LNCaP clone FGC (cell line): Measurements from ENCODE around the gene SNTN.

Source experiments
- DNase-seq: peaks from one replicate; pipeline ENCODE4 v3.0.0-alpha.2; 2011; ENCODE audit warnings: low read depth
- H3K4me3 ChIP-seq: 2 replicates; pipeline ENCODE4 v1.5.1; 2011; ENCODE audit warnings: mild to moderate bottlenecking, low read depth, low read length, control low read depth
- TF ChIP-seq, protein P1 (sequence below): IDR thresholded peaks from 2 replicates; pipeline ENCODE4 v1.5.1; 2012; ENCODE audit warnings: mild to moderate bottlenecking; ENCODE audit not compliant: control insufficient read depth, insufficient read depth; ENCODE audit errors: extremely low read depth

Gene SNTN

DNA sequence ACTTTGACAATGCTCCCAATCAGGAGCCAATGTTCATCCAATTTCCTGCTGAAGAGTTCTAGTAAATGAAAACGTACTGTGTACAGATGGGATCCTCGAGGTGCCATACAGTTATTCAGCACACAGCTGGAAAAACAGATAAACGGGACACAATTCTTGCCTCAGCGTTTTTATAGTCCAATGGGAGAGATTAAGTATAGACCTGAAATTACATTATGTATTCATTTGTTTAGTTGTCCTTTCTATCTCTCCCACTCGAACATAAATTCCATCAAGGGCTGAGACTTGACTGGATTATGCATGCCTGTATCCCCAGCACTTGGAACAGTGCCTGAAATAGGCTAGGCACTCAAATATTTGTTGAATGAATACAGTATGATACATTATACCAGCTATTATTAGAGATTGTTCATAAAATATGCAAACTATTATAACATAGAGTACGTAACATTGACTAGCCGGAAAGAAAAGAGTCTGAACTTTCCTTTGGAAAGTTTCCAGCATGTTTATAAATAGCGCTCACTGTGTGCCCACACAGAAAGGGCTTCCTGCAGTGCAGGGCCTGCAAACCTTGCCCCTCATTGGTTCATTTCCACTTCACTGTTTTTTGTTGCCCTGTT, 27.4 kb upstream of the SNTN start:
- TF ChIP-seq, protein P1, sequence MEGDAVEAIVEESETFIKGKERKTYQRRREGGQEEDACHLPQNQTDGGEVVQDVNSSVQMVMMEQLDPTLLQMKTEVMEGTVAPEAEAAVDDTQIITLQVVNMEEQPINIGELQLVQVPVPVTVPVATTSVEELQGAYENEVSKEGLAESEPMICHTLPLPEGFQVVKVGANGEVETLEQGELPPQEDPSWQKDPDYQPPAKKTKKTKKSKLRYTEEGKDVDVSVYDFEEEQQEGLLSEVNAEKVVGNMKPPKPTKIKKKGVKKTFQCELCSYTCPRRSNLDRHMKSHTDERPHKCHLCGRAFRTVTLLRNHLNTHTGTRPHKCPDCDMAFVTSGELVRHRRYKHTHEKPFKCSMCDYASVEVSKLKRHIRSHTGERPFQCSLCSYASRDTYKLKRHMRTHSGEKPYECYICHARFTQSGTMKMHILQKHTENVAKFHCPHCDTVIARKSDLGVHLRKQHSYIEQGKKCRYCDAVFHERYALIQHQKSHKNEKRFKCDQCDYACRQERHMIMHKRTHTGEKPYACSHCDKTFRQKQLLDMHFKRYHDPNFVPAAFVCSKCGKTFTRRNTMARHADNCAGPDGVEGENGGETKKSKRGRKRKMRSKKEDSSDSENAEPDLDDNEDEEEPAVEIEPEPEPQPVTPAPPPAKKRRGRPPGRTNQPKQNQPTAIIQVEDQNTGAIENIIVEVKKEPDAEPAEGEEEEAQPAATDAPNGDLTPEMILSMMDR, result no peak
- no peak for DNase-seq
- no peak overlapping the region for H3K4me3 ChIP-seq

DNA sequence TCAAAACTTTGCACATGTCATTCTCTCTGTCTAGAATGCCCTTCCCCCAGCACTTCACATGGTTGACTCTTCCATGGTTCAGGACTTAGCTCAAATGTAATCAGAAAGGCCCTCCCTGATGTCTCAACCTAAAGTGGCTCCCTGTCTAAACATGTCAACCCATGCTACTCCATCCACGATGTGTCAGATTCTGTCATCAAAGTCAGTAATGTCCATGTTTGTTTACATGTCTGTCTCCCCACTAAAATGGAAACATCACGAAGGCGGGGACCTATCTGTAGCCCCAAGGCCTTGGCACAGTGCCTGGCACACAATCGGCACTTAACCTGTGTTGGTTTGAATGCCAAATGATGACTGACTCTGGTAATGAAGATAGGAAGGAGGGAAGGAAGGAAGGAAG, 20.8 kb upstream of the SNTN start:
- H3K4me3 ChIP-seq, result no peak overlapping the region
- no peak for DNase-seq
- TF ChIP-seq, protein P1, result no peak

DNA sequence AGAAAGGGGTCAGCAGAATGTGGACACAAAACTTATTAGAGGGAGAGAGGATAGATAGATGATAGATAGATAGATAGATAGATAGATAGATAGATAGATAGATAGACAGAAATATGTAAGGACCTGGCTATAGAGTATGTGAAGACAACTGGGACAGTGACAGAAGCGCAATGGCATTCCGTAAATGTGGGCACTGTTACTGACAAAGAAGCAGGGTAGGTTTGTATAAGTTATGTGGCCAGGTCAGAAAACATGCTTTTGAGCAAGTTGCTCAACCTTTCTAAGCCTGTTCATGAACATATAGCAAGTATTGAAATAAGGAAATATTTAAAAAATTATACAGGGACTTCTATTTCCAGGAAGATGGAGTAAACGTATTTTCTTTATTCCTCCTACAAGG, 17.3 kb upstream of the SNTN start:
- no peak overlapping the region for H3K4me3 ChIP-seq
- DNase-seq, result no peak
- TF ChIP-seq, protein P1, result no peak

DNA sequence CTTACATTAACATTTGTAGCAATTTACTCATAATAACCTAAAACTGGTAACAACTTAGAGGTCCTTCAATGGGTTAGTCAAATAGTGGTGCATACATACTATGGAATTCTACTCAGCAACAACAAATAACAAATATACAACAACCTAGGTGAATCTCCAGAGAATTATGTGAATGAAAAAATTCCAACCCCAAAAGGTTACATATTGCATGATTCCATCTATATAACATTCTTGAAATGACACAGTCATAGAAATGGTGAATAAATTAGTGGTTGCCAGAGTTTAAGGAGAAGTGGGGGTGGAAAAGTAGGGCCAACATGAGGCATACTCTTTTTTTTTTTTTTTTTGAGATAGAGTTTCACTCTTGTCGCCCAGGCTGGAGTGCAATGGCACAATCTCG, 12.7 kb upstream of the SNTN start:
- TF ChIP-seq, protein P1, result no peak
- DNase-seq, result no peak
- no peak overlapping the region for H3K4me3 ChIP-seq

DNA sequence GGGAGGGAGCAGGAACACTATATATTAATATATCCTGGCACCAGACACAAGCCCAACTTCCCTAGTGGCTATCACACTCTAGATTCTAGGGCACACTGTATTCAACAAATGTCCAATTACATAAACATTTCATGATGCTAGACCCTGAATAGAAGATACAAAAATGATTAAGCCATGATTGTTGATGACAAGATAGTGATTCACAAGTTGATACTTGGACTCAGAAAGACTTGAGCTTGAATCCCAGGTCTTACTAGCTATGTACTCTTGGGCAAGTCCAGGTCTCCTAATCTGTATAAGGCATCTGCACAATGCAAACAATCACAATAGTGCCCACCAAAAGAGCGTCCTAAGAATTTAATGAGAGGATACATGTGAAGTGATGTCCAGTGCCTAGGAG, 10.0 kb upstream of the SNTN start:
- H3K4me3 ChIP-seq, result no peak overlapping the region
- DNase-seq, result no peak
- TF ChIP-seq, protein P1, result no peak

DNA sequence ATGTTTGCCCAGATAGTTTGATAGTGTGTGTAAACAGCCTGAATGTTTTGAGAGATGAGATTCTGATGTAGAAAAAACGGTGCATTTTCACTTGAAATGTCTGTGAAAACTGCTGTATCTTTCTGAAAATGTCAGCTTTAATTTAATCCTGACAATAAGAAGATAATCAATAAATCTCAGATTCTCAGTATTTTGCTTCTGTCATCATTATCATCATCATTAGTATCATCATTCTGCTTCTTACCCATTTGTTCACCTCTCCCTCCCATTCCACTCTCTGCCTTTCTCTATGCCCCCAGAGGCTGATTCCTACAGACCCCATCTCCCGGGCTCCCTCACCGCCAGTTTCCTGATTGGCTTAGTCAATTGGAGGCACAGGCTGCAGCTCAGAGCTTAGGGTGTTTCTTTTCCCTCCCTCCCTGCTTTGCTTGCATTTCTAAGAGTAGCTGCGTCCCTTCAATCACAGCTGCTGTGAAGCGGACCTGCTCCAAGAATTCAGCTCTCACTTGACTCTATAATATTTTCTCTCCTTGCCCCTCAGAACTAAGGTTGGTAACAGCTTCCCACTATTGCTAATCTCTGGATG, 8.2 kb upstream of the SNTN start:
- no peak for DNase-seq
- H3K4me3 ChIP-seq, result no peak overlapping the region

DNA sequence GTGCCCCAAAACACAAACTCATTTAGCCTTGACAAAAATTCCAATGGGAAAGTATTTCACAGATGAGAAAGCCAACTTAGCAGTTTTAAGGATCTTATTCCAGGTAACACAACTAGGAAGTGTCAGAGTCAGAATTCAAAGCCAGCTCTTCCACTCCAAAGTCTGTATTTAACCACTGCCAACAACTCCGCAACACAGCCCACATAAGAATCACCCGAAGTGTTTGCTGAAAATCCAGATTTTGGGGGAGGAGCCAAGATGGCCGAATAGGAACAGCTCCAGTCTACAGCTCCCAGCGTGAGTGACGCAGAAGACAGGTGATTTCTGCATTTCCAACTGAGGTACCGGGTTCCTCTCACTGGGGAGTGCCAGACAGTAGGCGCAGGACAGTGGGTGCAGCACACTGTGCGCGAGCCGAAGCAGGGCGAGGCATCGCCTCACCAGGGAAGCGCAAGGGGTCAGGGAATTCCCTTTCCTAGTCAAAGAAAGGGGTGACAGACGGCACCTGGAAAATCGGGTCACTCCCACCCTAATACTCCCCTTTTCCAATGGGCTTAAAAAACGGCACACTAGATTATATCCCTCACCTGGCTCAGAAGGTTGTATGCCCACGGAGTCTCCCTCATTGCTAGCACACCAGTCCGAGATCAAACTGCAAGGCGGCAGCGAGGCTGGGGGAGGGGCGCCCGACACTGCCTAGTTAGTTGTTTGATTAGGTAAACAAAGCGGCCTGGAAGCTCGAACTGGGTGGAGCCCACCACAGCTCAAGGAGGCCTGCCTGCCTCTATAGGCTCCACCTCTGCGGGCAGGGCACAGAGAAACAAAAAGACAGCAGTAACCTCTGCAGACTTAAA, 7.3 kb upstream of the SNTN start:
- DNase-seq, result peak; percentile 3
- H3K4me3 ChIP-seq, result peak overlapping the region; percentile 45

More for the DNA sequence above, 8.2 kb upstream of the SNTN start:
- TF ChIP-seq, protein P1, result no peak
